IPS-NIHi7 (cell line): Measurements from ENCODE around the gene VWA3B.
"Not testable (repeated sequence)": the region's sequence is repeated elsewhere in the genome, so short reads cannot be mapped to it uniquely, and the experiment has no call there.

Source experiments
- DNase-seq: peaks from one replicate; pipeline ENCODE4 v3.0.0; 2012; ENCODE audit warnings: mixed read lengths; ENCODE audit errors: extremely low spot score

VWA3B gene

GRCh38 chr2:98297817-98298682 lies 211.1 kb downstream of the VWA3B start:
- DNase-seq = peak; percentile 44

- DNase-seq = no peak
Observed at GRCh38 chr2:98298683-98299164, 211.8 kb downstream of the VWA3B start.

GRCh38 chr2:98299211-98299905 lies 212.4 kb downstream of the VWA3B start:
- DNase-seq = no peak

GRCh38 chr2:98300141-98300874 lies 213.3 kb downstream of the VWA3B start:
- no peak for DNase-seq

GRCh38 chr2:98301469-98301868 lies 214.5 kb downstream of the VWA3B start:
- DNase-seq = no peak

- not testable (repeated sequence) for DNase-seq
Observed at GRCh38 chr2:98307131-98307696, 220.2 kb downstream of the VWA3B start.

- no peak for DNase-seq
Observed at GRCh38 chr2:98308068-98308467, 221.1 kb downstream of the VWA3B start.

GRCh38 chr2:98308532-98308931 lies 221.6 kb downstream of the VWA3B start:
- no peak for DNase-seq

GRCh38 chr2:98309580-98309979 lies 222.6 kb downstream of the VWA3B start:
- DNase-seq = no peak

- DNase-seq = no peak
Observed at GRCh38 chr2:98310010-98310409, 223.0 kb downstream of the VWA3B start.

GRCh38 chr2:98311090-98311489 lies 224.1 kb downstream of the VWA3B start:
- no peak for DNase-seq

GRCh38 chr2:98311771-98312545 lies 225.0 kb downstream of the VWA3B start:
- peak; percentile 59 for DNase-seq

GRCh38 chr2:98313492-98314250 lies 226.7 kb downstream of the VWA3B start:
- no peak for DNase-seq

GRCh38 chr2:98314251-98314650 lies 227.3 kb downstream of the VWA3B start:
- DNase-seq = no peak

GRCh38 chr2:98315957-98316356 lies 229.0 kb downstream of the VWA3B start:
- DNase-seq = no peak

- no peak for DNase-seq
Observed at GRCh38 chr2:98317214-98317613, 230.2 kb downstream of the VWA3B start.

- DNase-seq = not testable (repeated sequence)
Observed at GRCh38 chr2:98320171-98320570, 233.2 kb downstream of the VWA3B start.

- no peak for DNase-seq
Observed at GRCh38 chr2:98324181-98324580, 237.2 kb downstream of the VWA3B start.

- DNase-seq = no peak
Observed at GRCh38 chr2:98327776-98328175, 240.8 kb downstream of the VWA3B start.

- no peak for DNase-seq
Observed at GRCh38 chr2:98329549-98329948, 242.6 kb downstream of the VWA3B start.
